GM23338 (cell line): Measurements from ENCODE around the gene PPM1H. TPM values are rescaled to one million over a fixed set of nuclear protein-coding genes. Genes with fewer than 3 reads are reported as not detected.

Experiments
- ATAC-seq: fragments of 200-7000 bp; cut with Tn5 transposase; 3 replicates; pipeline ENCODE4 v1.9.1; 2020
- DNase-seq: peaks from one replicate; pipeline ENCODE4 v3.0.0-alpha.2; 2015; ENCODE audit warnings: low spot score
- H2AFZ ChIP-seq: fragments of 200-600 bp; sonication (generic); 2 replicates; pipeline ENCODE4 v1.8.0; 2016; ENCODE audit warnings: antibody characterized with exemption, mild to moderate bottlenecking, moderate library complexity
- H3F3A ChIP-seq: fragments of 200-600 bp; sonication (generic); replicated peaks from 2 replicates; pipeline ENCODE4 v1.8.0; 2017; ENCODE audit warnings: antibody characterized with exemption, mixed run types, low read depth
- H3K27ac ChIP-seq: fragments of 200-600 bp; sonication (generic); 2 replicates; pipeline ENCODE4 v1.6.1; 2016; ENCODE audit warnings: low read depth
- H3K27me3 ChIP-seq: fragments of 200-600 bp; sonication (generic); 2 replicates; pipeline ENCODE4 v1.8.0; 2016; ENCODE audit warnings: mild to moderate bottlenecking, mixed run types, moderate library complexity; ENCODE audit not compliant: insufficient read depth
- H3K36me3 ChIP-seq: fragments of 200-600 bp; sonication (generic); 2 replicates; pipeline ENCODE4 v1.8.0; 2016; ENCODE audit warnings: mild to moderate bottlenecking; ENCODE audit not compliant: insufficient read depth
- H3K4me1 ChIP-seq: fragments of 200-600 bp; sonication (generic); 2 replicates; pipeline ENCODE4 v1.8.0; 2016; ENCODE audit warnings: mild to moderate bottlenecking, moderate library complexity; ENCODE audit not compliant: insufficient read depth
- H3K4me2 ChIP-seq: fragments of 200-600 bp; sonication (generic); 2 replicates; pipeline ENCODE4 v1.7.1; 2017; ENCODE audit warnings: mixed run types
- H3K4me3 ChIP-seq: fragments of 200-600 bp; sonication (generic); 2 replicates; pipeline ENCODE4 v1.6.1; 2016; ENCODE audit warnings: mixed run types
- H3K79me2 ChIP-seq: fragments of 200-600 bp; sonication (generic); replicated peaks from 2 replicates; pipeline ENCODE4 v1.8.0; 2017; ENCODE audit warnings: mild to moderate bottlenecking; ENCODE audit not compliant: insufficient read depth
- H3K9me2 ChIP-seq: fragments of 200-600 bp; sonication (generic); 2 replicates; pipeline ENCODE4 v1.8.0; 2017; ENCODE audit not compliant: insufficient read depth
- H4K20me1 ChIP-seq: fragments of 200-600 bp; sonication (generic); replicated peaks from 2 replicates; pipeline ENCODE4 v1.8.0; 2017; ENCODE audit warnings: mild to moderate bottlenecking; ENCODE audit not compliant: insufficient read depth
- H3K27ac Mint-ChIP-seq: 2 replicates; pipeline ENCODE4 v1.8.0; 2020; ENCODE audit warnings: inconsistent platforms, mild to moderate bottlenecking, moderate library complexity, mixed read lengths
- H3K27me3 Mint-ChIP-seq: 3 replicates; pipeline ENCODE4 v1.8.0; 2022; ENCODE audit warnings: low read depth, mild to moderate bottlenecking, moderate library complexity, mixed read lengths, inconsistent platforms; ENCODE audit not compliant: insufficient read depth, poor library complexity
- H3K36me3 Mint-ChIP-seq: 3 replicates; pipeline ENCODE4 v1.8.0; 2021; ENCODE audit warnings: low read depth, mild to moderate bottlenecking, inconsistent platforms, moderate library complexity, mixed read lengths
- H3K4me1 Mint-ChIP-seq: 3 replicates; pipeline ENCODE4 v1.8.0; 2020; ENCODE audit warnings: mild to moderate bottlenecking, inconsistent platforms, mixed read lengths
- H3K4me3 Mint-ChIP-seq: 3 replicates; pipeline ENCODE4 v1.8.0; 2021; ENCODE audit warnings: moderate library complexity, mild to moderate bottlenecking, inconsistent platforms, mixed read lengths
- H3K9me3 Mint-ChIP-seq: 3 replicates; pipeline ENCODE4 v1.8.0; 2020; ENCODE audit warnings: moderate library complexity, mild to moderate bottlenecking, inconsistent platforms, mixed read lengths
- EZH2 ChIP-seq: fragments of 200-600 bp; sonication (generic); IDR thresholded peaks from one replicate; pipeline ENCODE4 v1.8.0; 2017; ENCODE audit warnings: antibody characterized with exemption, mild to moderate bottlenecking, low read depth; ENCODE audit not compliant: unreplicated experiment
- EZH2phosphoT487 ChIP-seq: fragments of 200-600 bp; sonication (generic); IDR thresholded peaks from one replicate; pipeline ENCODE4 v1.8.1; 2018; ENCODE audit warnings: antibody characterized with exemption; ENCODE audit not compliant: unreplicated experiment
- JUNB ChIP-seq: IDR thresholded peaks from one replicate; pipeline ENCODE4 v1.6.1; 2016; ENCODE audit warnings: antibody characterized with exemption; ENCODE audit not compliant: unreplicated experiment
- POLR2AphosphoS5 ChIP-seq: IDR thresholded peaks from 2 replicates; pipeline ENCODE4 v1.6.1; 2016; ENCODE audit warnings: antibody characterized with exemption, low read depth
- STAT1 ChIP-seq: IDR thresholded peaks from one replicate; pipeline ENCODE4 v1.6.1; 2016; ENCODE audit warnings: antibody characterized with exemption; ENCODE audit not compliant: unreplicated experiment
- ZNF114 ChIP-seq: fragments of 250-450 bp; sonication (Bioruptor Pico); IDR thresholded peaks from 2 replicates; pipeline ENCODE4 v1.5.0; 2020; ENCODE audit warnings: mild to moderate bottlenecking, moderate library complexity
- ZNF331 ChIP-seq: fragments of 250-450 bp; sonication (Bioruptor Pico); IDR thresholded peaks from 2 replicates; pipeline ENCODE4 v1.5.0; 2020; ENCODE audit warnings: low read depth, mild to moderate bottlenecking, moderate library complexity
- polyA plus RNA-seq: library from polyadenylated mRNA; unstranded; fragments of >200 nt; fragmentation: Nextera tagmentation; extraction: Ambion mirVana; gene quantifications from 2 replicates; pipeline ENCODE4 v1.2.1, GENCODE V29; 2016
- total RNA-seq: library from RNA; depleted of rRNA; stranded (reverse); fragments of >200 nt; shearing (Covaris generic); gene quantifications from 2 replicates; pipeline ENCODE4 v1.2.3, GENCODE V29; 2014
- TF ChIP-seq, protein P1 (sequence below): fragments of 250-450 bp; sonication (Bioruptor Pico); IDR thresholded peaks from 2 replicates; pipeline ENCODE4 v1.5.0; 2020; ENCODE audit warnings: mild to moderate bottlenecking, moderate library complexity
- TF ChIP-seq, protein P2 (sequence below), 2 experiments: fragments of 200-600 bp in 1 of 2; sonication (generic) in 1 of 2; conservative IDR thresholded peaks; 2 replicates each; pipeline versions ENCODE4 v1.5.1 to v1.6.1; 2016 to 2017; ENCODE audit warnings: antibody characterized with exemption in 2 of 2, low read depth in 2 of 2, mild to moderate bottlenecking in 2 of 2, moderate library complexity in 1 of 2
- TF ChIP-seq, protein P3 (sequence below): IDR thresholded peaks from one replicate; pipeline ENCODE4 v1.6.1; 2018; ENCODE audit warnings: antibody characterized with exemption; ENCODE audit not compliant: unreplicated experiment

PPM1H gene
- total and polyA plus RNA-seq, 2 experiments from 2014 or later: 11.4 to 41.2 TPM

DNA sequence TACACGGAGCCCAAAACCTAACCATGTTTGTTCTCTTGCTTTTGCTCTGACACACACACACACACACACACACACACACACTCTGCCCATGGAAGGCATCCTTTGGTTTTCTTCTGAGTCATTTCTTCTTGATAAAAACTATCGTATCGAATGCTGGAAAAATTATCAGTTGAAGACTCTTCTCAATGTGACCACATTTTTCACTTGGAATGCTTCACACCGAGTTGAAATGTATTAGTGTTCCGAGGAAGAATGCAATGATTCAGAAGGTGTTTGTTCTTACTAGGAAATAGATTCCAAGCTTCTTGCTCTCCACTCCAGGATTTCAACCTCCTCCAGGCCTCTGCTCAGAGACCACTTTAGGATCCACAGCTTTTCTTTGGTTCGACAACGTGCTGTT lies 242.1 kb downstream of the PPM1H start (continued):
- TF ChIP-seq, protein P1, sequence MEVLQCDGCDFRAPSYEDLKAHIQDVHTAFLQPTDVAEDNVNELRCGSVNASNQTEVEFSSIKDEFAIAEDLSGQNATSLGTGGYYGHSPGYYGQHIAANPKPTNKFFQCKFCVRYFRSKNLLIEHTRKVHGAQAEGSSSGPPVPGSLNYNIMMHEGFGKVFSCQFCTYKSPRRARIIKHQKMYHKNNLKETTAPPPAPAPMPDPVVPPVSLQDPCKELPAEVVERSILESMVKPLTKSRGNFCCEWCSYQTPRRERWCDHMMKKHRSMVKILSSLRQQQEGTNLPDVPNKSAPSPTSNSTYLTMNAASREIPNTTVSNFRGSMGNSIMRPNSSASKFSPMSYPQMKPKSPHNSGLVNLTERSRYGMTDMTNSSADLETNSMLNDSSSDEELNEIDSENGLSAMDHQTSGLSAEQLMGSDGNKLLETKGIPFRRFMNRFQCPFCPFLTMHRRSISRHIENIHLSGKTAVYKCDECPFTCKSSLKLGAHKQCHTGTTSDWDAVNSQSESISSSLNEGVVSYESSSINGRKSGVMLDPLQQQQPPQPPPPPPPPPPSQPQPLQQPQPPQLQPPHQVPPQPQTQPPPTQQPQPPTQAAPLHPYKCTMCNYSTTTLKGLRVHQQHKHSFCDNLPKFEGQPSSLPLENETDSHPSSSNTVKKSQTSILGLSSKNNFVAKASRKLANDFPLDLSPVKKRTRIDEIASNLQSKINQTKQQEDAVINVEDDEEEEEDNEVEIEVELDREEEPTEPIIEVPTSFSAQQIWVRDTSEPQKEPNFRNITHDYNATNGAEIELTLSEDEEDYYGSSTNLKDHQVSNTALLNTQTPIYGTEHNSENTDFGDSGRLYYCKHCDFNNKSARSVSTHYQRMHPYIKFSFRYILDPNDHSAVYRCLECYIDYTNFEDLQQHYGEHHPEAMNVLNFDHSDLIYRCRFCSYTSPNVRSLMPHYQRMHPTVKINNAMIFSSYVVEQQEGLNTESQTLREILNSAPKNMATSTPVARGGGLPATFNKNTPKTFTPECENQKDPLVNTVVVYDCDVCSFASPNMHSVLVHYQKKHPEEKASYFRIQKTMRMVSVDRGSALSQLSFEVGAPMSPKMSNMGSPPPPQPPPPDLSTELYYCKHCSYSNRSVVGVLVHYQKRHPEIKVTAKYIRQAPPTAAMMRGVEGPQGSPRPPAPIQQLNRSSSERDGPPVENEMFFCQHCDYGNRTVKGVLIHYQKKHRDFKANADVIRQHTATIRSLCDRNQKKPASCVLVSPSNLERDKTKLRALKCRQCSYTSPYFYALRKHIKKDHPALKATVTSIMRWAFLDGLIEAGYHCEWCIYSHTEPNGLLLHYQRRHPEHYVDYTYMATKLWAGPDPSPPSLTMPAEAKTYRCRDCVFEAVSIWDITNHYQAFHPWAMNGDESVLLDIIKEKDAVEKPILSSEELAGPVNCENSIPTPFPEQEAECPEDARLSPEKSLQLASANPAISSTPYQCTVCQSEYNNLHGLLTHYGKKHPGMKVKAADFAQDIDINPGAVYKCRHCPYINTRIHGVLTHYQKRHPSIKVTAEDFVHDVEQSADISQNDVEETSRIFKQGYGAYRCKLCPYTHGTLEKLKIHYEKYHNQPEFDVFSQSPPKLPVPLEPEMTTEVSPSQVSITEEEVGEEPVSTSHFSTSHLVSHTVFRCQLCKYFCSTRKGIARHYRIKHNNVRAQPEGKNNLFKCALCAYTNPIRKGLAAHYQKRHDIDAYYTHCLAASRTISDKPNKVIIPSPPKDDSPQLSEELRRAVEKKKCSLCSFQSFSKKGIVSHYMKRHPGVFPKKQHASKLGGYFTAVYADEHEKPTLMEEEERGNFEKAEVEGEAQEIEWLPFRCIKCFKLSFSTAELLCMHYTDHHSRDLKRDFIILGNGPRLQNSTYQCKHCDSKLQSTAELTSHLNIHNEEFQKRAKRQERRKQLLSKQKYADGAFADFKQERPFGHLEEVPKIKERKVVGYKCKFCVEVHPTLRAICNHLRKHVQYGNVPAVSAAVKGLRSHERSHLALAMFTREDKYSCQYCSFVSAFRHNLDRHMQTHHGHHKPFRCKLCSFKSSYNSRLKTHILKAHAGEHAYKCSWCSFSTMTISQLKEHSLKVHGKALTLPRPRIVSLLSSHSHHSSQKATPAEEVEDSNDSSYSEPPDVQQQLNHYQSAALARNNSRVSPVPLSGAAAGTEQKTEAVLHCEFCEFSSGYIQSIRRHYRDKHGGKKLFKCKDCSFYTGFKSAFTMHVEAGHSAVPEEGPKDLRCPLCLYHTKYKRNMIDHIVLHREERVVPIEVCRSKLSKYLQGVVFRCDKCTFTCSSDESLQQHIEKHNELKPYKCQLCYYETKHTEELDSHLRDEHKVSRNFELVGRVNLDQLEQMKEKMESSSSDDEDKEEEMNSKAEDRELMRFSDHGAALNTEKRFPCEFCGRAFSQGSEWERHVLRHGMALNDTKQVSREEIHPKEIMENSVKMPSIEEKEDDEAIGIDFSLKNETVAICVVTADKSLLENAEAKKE (CRISPR knock-in tag): no peak
- no peak for TF ChIP-seq ZNF331 (CRISPR knock-in tag)

DNA sequence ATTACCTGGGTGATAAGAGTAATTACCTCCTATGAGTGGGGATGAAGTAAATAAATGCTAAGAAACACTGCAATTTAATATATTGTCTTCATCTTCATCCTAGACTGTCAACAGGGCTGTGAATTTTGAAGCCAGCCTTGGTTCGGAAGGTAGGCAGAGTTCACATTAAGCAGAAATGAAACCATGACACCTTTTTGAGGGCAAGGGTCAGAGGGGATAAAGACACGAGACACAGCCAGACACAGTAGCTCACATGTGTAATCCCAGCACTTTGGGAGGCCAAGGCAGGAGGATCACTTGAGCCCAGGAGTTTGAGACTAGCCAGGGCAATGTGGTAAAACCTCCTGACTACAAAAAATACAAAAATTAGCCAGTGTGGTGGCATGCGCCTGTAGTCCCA lies 243.6 kb downstream of the PPM1H start:
- H3K36me3 Mint-ChIP-seq: peaks cover 51% of the 10 kb centered on the region

More for the DNA sequence above, 243.6 kb downstream of the PPM1H start:
- Histone ChIP-seq H3K4me1 (peaks cover 8% of the 10 kb centered on the region; the same call in 1 of the 2 replicates), H3K9me2 (peaks cover 4% of the 10 kb centered on the region; the same call in 1 of the 2 replicates), H3K79me2 (no peaks in the 10 kb centered on the region), H2AFZ (no peak overlapping the region), H4K20me1 (no peaks in the 10 kb centered on the region), H3F3A (no peaks in the 10 kb centered on the region; the same call in 1 of the 2 replicates), H3K27ac (no peak overlapping the region), H3K4me2 (no peak overlapping the region), H3K4me3 (no peak overlapping the region), H3K27me3 (no peaks in the 10 kb centered on the region), H3K36me3 (no peaks in the 10 kb centered on the region; the same call in 1 of the 2 replicates)
- Mint-ChIP-seq H3K9me3 (no peaks in the 10 kb centered on the region), H3K4me1 (peaks cover 4% of the 10 kb centered on the region; the same call in 2 of the 3 replicates), H3K27me3 (peaks cover 7% of the 10 kb centered on the region), H3K4me3 (no peak overlapping the region), H3K27ac (no peak overlapping the region)
- TF ChIP-seq JUNB (no peak), ZNF331 (CRISPR knock-in tag) (no peak), STAT1 (no peak), EZH2 (no peak), ZNF114 (CRISPR knock-in tag) (no peak), POLR2AphosphoS5 (no peak), EZH2phosphoT487 (no peak)
- TF ChIP-seq, protein P2, sequence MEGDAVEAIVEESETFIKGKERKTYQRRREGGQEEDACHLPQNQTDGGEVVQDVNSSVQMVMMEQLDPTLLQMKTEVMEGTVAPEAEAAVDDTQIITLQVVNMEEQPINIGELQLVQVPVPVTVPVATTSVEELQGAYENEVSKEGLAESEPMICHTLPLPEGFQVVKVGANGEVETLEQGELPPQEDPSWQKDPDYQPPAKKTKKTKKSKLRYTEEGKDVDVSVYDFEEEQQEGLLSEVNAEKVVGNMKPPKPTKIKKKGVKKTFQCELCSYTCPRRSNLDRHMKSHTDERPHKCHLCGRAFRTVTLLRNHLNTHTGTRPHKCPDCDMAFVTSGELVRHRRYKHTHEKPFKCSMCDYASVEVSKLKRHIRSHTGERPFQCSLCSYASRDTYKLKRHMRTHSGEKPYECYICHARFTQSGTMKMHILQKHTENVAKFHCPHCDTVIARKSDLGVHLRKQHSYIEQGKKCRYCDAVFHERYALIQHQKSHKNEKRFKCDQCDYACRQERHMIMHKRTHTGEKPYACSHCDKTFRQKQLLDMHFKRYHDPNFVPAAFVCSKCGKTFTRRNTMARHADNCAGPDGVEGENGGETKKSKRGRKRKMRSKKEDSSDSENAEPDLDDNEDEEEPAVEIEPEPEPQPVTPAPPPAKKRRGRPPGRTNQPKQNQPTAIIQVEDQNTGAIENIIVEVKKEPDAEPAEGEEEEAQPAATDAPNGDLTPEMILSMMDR (conservative IDR thresholded peaks at IDR 0.05; ENCODE audit: low read depth in 2 of 2): no peak
- TF ChIP-seq, protein P3, sequence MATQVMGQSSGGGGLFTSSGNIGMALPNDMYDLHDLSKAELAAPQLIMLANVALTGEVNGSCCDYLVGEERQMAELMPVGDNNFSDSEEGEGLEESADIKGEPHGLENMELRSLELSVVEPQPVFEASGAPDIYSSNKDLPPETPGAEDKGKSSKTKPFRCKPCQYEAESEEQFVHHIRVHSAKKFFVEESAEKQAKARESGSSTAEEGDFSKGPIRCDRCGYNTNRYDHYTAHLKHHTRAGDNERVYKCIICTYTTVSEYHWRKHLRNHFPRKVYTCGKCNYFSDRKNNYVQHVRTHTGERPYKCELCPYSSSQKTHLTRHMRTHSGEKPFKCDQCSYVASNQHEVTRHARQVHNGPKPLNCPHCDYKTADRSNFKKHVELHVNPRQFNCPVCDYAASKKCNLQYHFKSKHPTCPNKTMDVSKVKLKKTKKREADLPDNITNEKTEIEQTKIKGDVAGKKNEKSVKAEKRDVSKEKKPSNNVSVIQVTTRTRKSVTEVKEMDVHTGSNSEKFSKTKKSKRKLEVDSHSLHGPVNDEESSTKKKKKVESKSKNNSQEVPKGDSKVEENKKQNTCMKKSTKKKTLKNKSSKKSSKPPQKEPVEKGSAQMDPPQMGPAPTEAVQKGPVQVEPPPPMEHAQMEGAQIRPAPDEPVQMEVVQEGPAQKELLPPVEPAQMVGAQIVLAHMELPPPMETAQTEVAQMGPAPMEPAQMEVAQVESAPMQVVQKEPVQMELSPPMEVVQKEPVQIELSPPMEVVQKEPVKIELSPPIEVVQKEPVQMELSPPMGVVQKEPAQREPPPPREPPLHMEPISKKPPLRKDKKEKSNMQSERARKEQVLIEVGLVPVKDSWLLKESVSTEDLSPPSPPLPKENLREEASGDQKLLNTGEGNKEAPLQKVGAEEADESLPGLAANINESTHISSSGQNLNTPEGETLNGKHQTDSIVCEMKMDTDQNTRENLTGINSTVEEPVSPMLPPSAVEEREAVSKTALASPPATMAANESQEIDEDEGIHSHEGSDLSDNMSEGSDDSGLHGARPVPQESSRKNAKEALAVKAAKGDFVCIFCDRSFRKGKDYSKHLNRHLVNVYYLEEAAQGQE: no peak
- ATAC-seq (no peak), DNase-seq (no peak)
